ENCODE results near the gene RNF125.
A peak's percentile ranks its signal among the peaks of the same experiment; 100 is the strongest.

The RNF125 gene

DNA sequence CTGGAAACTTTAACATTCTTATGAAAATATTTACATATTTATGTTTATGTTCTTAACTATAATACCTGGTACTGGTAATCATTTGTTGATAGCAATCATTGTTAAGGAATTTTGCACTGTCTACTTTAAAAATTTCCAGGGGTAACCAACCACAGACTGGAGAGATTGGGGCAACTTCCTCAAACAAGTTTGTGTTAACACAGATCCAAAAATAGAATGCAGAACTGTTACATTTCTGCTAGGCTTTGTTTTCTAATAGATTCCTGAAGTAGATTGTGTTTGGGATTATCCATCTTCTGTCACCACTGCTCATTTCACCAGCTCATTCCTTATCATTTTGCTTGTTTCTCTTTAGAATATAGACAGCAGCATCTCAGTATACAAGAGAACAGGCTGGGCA lies 23.7 kb downstream of the RNF125 start:
- ChIA-PET CTCF (no interaction called here), POLR2A (no interaction called here)
- DNase-seq (ENCODE audit: extremely low spot score) = no peak
- TF ChIP-seq SUZ12 (IDR thresholded peaks at IDR 0.05) (no peak), TARDBP (IDR thresholded peaks at IDR 0.05) (no peak), BHLHE40 (IDR thresholded peaks at IDR 0.05; ENCODE audit: borderline replicate concordance) (no peak), ELF4 (IDR thresholded peaks at IDR 0.05) (no peak), SP1 (IDR thresholded peaks at IDR 0.05) (no peak), L3MBTL2 (conservative IDR thresholded peaks at IDR 0.05) (no peak), PKNOX1 (IDR thresholded peaks at IDR 0.05) (no peak), ZNF384 (IDR thresholded peaks at IDR 0.05) (no peak), CTBP1 (IDR thresholded peaks at IDR 0.05; ENCODE audit: borderline replicate concordance) (no peak), NFRKB (IDR thresholded peaks at IDR 0.05) (no peak), FOXA1 (IDR thresholded peaks at IDR 0.05) (no peak), FOXK2 (IDR thresholded peaks at IDR 0.05) (no peak), ARNT (IDR thresholded peaks at IDR 0.05) (no peak), FOXM1 (IDR thresholded peaks at IDR 0.05; ENCODE audit: borderline replicate concordance) (no peak), LEF1 (IDR thresholded peaks at IDR 0.05; ENCODE audit: borderline replicate concordance) (no peak), HDGF (IDR thresholded peaks at IDR 0.05; ENCODE audit: borderline replicate concordance) (no peak)

GRCh38 chr18:32048507-32049091 lies 30.0 kb downstream of the RNF125 start:
- ChIA-PET POLR2A (interaction anchor here (1.2 kb wide), 1 partner anchor 43 kb away, joined by 3 read pairs; the partner anchor contains the start of gene RNF138), CTCF (no interaction called here)
- DNase-seq (ENCODE audit: extremely low spot score) = no peak
- TF ChIP-seq ELF4 (IDR thresholded peaks at IDR 0.05) (no peak), FOXM1 (IDR thresholded peaks at IDR 0.05; ENCODE audit: borderline replicate concordance) (no peak), ZNF384 (IDR thresholded peaks at IDR 0.05) (no peak), FOXK2 (IDR thresholded peaks at IDR 0.05) (no peak), FOXA1 (IDR thresholded peaks at IDR 0.05) (no peak), HDGF (IDR thresholded peaks at IDR 0.05; ENCODE audit: borderline replicate concordance) (no peak), SUZ12 (IDR thresholded peaks at IDR 0.05) (no peak), LEF1 (IDR thresholded peaks at IDR 0.05; ENCODE audit: borderline replicate concordance) (no peak), TARDBP (IDR thresholded peaks at IDR 0.05) (no peak)

DNA sequence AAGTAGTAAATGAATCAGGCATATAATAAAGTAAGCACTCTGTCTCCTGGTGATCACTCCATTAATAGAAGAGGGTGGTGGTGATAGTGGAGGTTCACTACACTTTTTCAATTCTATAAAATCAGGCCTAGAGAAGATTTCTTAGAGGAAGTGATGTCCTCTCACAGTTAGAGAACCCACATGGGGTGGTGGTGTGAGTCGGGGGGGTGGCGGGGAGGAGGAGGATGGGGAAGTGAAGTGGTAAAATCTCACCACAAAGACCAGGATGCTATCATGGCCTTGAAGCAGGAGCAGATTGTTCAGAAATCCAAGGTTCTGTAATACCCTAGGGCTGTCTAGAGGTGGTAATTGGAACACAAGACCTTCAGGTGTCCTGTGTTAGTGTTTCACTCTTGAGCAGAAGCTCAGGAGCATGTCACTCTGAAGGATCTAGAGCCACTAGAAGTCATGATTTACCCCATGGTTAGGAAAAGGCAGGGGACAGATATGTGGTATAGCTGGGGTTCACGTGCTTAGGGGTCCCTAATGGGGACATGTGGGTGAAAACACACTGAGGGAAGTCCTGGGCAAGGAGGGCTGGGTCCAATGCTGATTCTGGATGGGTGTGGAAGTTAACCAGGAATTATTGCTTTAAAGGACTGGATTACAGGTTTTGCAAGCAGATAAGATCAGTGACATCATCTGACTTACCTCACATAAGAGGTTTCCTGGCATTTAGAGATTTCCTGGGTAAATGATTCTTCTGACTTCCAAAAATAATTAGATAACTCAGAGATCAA lies 31.0 kb downstream of the RNF125 start:
- ChIA-PET POLR2A (interaction anchor here (1.0 to 3.0 kb wide), 4 partner anchors 9 to 42 kb away, joined by 3 to 16 read pairs (median 4); partner anchors contain the start of genes RNF125 and RNF138), CTCF (interaction anchor here (1.4 kb wide), 1 partner anchor 30 kb away, joined by 4 read pairs; the partner anchor contains the start of gene RNF125)
- no peak for DNase-seq (ENCODE audit: extremely low spot score)
- no peak for TF ChIP-seq SP1 (IDR thresholded peaks at IDR 0.05)
- TF ChIP-seq L3MBTL2 (conservative IDR thresholded peaks at IDR 0.05) = no peak
- no peak for TF ChIP-seq SUZ12 (IDR thresholded peaks at IDR 0.05)
- TF ChIP-seq ZNF384 (IDR thresholded peaks at IDR 0.05) = no peak

GRCh38 chr18:32056613-32057358 lies 38.2 kb downstream of the RNF125 start:
- CTCF ChIA-PET = interaction anchor here (0.6 to 1.2 kb wide), 3 partner anchors 13 to 22 kb away, joined by 4 to 6 read pairs (median 5); no protein-coding TSS in a partner anchor
- no peak for DNase-seq (ENCODE audit: extremely low spot score)
- peak; percentile 51; the same call in 1 of the 2 replicates for TF ChIP-seq ZNF384 (IDR thresholded peaks at IDR 0.05)
- no peak for TF ChIP-seq FOXM1 (IDR thresholded peaks at IDR 0.05; ENCODE audit: borderline replicate concordance)
- POLR2A ChIA-PET = interaction anchor here (2.0 kb wide), 1 partner anchor 38 kb away, joined by 6 read pairs; the partner anchor contains the start of gene RNF125

- ChIA-PET CTCF (no interaction called here), POLR2A (interaction anchor here (2.0 kb wide), 1 partner anchor 39 kb away, joined by 6 read pairs; the partner anchor contains the start of gene RNF125)
- TF ChIP-seq ZNF384 (IDR thresholded peaks at IDR 0.05) (0 out of 2 replicates have a peak, but pooled peaks have one; percentile 18), FOXA1 (IDR thresholded peaks at IDR 0.05) (no peak), ELF4 (IDR thresholded peaks at IDR 0.05) (no peak)
- no peak for DNase-seq (ENCODE audit: extremely low spot score)
Observed at GRCh38 chr18:32057624-32058165, 39.1 kb downstream of the RNF125 start.

DNA sequence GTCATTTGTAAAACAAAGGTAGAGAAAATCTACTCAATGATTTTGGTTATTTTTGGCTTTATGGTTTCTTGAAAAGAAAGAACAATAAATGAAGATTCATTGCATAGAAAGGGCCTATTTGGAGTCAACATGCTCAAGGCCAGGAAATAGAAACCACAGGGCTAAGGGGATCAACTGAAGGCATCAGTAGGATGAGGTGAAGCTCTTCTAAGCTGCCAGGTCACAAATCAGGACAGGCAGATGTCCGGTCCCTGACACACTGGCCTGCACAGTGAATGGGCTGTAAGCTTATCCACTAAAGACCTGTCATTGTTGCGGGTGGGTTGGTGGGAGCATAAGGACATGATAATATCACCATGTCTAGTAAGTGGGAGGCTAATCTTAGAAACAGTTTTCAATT lies 41.4 kb downstream of the RNF125 start:
- CTCF ChIA-PET = interaction anchor here (1.1 kb wide), 1 partner anchor 13 kb away, joined by 3 read pairs; no protein-coding TSS in a partner anchor
- TF ChIP-seq SP1 (IDR thresholded peaks at IDR 0.05) = no peak
- TF ChIP-seq ELF4 (IDR thresholded peaks at IDR 0.05) = no peak
- no peak for TF ChIP-seq FOXM1 (IDR thresholded peaks at IDR 0.05; ENCODE audit: borderline replicate concordance)
- no peak for TF ChIP-seq BHLHE40 (IDR thresholded peaks at IDR 0.05; ENCODE audit: borderline replicate concordance)
- TF ChIP-seq ZNF384 (IDR thresholded peaks at IDR 0.05) = no peak
- TF ChIP-seq CTBP1 (IDR thresholded peaks at IDR 0.05; ENCODE audit: borderline replicate concordance) = no peak
- no peak for TF ChIP-seq LEF1 (IDR thresholded peaks at IDR 0.05; ENCODE audit: borderline replicate concordance)
- TF ChIP-seq NFRKB (IDR thresholded peaks at IDR 0.05) = no peak
- TF ChIP-seq SUZ12 (IDR thresholded peaks at IDR 0.05) = no peak
- TF ChIP-seq ARNT (IDR thresholded peaks at IDR 0.05) = no peak
- no peak for TF ChIP-seq PKNOX1 (IDR thresholded peaks at IDR 0.05)
- TF ChIP-seq L3MBTL2 (conservative IDR thresholded peaks at IDR 0.05) = no peak
- TF ChIP-seq FOXA1 (IDR thresholded peaks at IDR 0.05) = no peak
- no peak for TF ChIP-seq FOXK2 (IDR thresholded peaks at IDR 0.05)
- no peak for TF ChIP-seq TARDBP (IDR thresholded peaks at IDR 0.05)
- DNase-seq (ENCODE audit: extremely low spot score) = no peak
- POLR2A ChIA-PET = interaction anchor here (0.9 kb wide), 1 partner anchor 32 kb away, joined by 3 read pairs; the partner anchor contains the start of gene RNF138

Data from HEK293T (cell line).